BJ (cell line): ENCODE data around the gene STK16. TPM values are rescaled to one million over a fixed set of nuclear protein-coding genes. Genes with fewer than 3 reads are reported as not detected.
"Not testable (repeated sequence)": the region's sequence is repeated elsewhere in the genome, so short reads cannot be mapped to it uniquely, and the experiment has no call there.

Experiments
- CTCF ChIA-PET: fragments of 350-600 bp; formaldehyde crosslinking; extraction: SDS; loops from one replicate; lab custom pipeline; 2021; ENCODE audit warnings: antibody characterized with exemption, inconsistent platforms; lab: Yijun Ruan, JAX
- POLR2A ChIA-PET: fragments of 300-600 bp; sonication (Branson Sonifier 250); formaldehyde crosslinking; extraction: SDS; loops from one replicate; lab custom pipeline; 2021; ENCODE audit warnings: antibody characterized with exemption; lab: Charles Lee
- DNase-seq: peaks from one replicate; pipeline ENCODE4 v3.0.0-alpha.2; 2011; ENCODE audit warnings: low read depth
- H3K27me3 ChIP-seq: 2 replicates; pipeline ENCODE4 v1.6.0; 2011; ENCODE audit warnings: low read length; ENCODE audit not compliant: control insufficient read depth, insufficient read depth
- H3K36me3 ChIP-seq: 2 replicates; pipeline ENCODE4 v1.5.1; 2011; ENCODE audit warnings: low read length; ENCODE audit not compliant: control insufficient read depth, insufficient read depth
- H3K4me3 ChIP-seq: 2 replicates; pipeline ENCODE4 v1.5.1; 2011; ENCODE audit warnings: low read depth, mild to moderate bottlenecking, control low read depth, low read length
- polyA minus RNA-seq: library from RNA; depleted of rRNA, polyadenylated mRNA; stranded (reverse); fragments of >200 nt; gene quantifications from 2 replicates; pipeline ENCODE4 v1.2.3, GENCODE V29; 2011; rRNA and poly(A)+ RNA removed
- polyA plus RNA-seq: library from polyadenylated mRNA; depleted of rRNA; stranded (reverse); fragments of >200 nt; gene quantifications from 2 replicates; pipeline ENCODE4 v1.2.3, GENCODE V29; 2011; rRNA removed
- TF ChIP-seq, protein P1 (sequence below): IDR thresholded peaks from 2 replicates; pipeline ENCODE4 v1.5.1; 2011; ENCODE audit warnings: low read depth, mild to moderate bottlenecking, control low read depth, inconsistent platforms, low read length, moderate library complexity; ENCODE audit not compliant: insufficient read depth

Gene STK16, protein sequence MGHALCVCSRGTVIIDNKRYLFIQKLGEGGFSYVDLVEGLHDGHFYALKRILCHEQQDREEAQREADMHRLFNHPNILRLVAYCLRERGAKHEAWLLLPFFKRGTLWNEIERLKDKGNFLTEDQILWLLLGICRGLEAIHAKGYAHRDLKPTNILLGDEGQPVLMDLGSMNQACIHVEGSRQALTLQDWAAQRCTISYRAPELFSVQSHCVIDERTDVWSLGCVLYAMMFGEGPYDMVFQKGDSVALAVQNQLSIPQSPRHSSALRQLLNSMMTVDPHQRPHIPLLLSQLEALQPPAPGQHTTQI
- 41.6 and 64.2 TPM in 2 replicates for polyA plus RNA-seq
- polyA minus RNA-seq, result 28.6 and 49.6 TPM in 2 replicates

DNA sequence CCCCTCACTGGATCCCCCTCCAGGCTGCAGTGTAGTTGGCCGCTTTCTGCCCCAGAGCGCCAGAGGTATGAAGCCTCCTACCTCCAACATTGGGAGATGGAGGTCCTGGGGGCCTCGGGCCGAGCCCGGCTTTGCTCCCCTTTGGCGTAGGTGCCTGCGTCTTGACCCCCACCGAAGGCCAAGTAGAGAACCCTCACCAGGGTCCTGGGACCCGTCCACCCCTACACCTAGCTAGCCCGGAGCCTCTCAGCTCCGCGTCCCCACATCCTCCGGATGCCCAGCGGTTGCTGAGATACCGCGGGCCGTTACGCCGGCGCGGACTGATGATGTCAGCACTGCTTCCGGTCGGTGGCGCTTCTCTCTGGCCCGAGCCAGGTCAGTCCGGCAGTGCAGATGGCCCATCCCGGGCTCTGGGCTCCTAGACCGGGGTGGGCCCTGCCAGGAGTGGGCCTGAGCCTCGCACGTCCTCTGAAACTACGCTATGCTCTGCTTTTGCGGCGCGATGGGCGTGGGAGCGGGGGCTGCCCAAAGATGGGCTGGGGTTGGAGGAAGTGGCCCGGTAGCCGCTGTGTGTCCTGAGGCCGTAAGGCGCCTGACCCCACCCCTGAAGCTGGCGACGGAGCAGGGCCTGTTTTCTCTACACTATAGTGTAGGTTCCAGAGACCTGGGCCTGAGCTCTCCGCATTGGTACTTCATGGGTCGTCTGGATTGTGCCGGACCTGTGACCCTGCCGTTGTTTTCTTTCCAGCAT is at the start of gene STK16, which contains the start of gene GLB1L:
Gene STK16 (plus strand): TSS at position 332 of the 751 bp plus-strand sequence. CDS start 521 bp downstream, outside the sequence.
Gene GLB1L (minus strand): TSS at position 297 of the 751 bp plus-strand sequence. CDS start 1,871 bp downstream, outside the sequence.
- TF ChIP-seq, protein P1, sequence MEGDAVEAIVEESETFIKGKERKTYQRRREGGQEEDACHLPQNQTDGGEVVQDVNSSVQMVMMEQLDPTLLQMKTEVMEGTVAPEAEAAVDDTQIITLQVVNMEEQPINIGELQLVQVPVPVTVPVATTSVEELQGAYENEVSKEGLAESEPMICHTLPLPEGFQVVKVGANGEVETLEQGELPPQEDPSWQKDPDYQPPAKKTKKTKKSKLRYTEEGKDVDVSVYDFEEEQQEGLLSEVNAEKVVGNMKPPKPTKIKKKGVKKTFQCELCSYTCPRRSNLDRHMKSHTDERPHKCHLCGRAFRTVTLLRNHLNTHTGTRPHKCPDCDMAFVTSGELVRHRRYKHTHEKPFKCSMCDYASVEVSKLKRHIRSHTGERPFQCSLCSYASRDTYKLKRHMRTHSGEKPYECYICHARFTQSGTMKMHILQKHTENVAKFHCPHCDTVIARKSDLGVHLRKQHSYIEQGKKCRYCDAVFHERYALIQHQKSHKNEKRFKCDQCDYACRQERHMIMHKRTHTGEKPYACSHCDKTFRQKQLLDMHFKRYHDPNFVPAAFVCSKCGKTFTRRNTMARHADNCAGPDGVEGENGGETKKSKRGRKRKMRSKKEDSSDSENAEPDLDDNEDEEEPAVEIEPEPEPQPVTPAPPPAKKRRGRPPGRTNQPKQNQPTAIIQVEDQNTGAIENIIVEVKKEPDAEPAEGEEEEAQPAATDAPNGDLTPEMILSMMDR, result no peak
- Histone ChIP-seq H3K36me3 (peaks cover 10% of the 10 kb centered on the region), H3K4me3 (peak within 1 kb of the TSS; percentile 90), H3K27me3 (no peaks in the 10 kb centered on the region)
- POLR2A ChIA-PET, result interaction anchor here (0.6 to 1.1 kb wide), 4 partner anchors 15 to 1392 kb away, joined by 3 to 5 read pairs (median 3); partner anchors contain the start of genes ANKZF1 and ATG9A
- CTCF ChIA-PET, result interaction anchor here (0.7 to 3.7 kb wide), 12 partner anchors 8 to 74 kb away, joined by 3 to 22 read pairs (median 4); partner anchors contain the start of genes ANKZF1, ATG9A, DNAJB2 and TUBA4A
- DNase-seq, result no peak

DNA sequence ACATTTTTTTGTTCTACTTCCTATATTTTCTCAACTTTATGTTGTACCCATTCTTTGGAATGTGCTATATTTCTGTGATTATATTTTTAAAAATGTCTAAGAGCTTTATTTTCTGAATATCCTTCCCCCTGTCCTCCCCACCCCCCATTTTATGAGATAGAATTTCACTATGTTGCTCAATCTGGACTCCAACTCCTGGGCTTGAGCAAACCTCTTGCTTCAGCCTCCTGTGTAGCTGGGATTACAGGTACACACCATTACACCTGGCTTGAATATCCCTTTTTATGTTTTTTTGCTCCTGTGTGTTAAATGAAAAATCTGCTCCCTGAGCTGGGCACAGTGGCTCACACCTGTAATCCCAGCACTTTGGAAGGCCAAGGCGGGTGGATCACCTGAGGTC is 47.9 kb upstream of the STK16 start:
- POLR2A ChIA-PET, result no interaction called here
- H3K36me3 ChIP-seq, result no peaks in the 10 kb centered on the region
- CTCF ChIA-PET, result interaction anchor here (0.9 to 2.1 kb wide), 3 partner anchors 9 to 26 kb away, joined by 4 to 7 read pairs (median 4); partner anchors contain the start of gene ZFAND2B
- no peak for DNase-seq
- H3K27me3 ChIP-seq, result no peaks in the 10 kb centered on the region
- H3K4me3 ChIP-seq, result no peak overlapping the region
- TF ChIP-seq, protein P1, result no peak

DNA sequence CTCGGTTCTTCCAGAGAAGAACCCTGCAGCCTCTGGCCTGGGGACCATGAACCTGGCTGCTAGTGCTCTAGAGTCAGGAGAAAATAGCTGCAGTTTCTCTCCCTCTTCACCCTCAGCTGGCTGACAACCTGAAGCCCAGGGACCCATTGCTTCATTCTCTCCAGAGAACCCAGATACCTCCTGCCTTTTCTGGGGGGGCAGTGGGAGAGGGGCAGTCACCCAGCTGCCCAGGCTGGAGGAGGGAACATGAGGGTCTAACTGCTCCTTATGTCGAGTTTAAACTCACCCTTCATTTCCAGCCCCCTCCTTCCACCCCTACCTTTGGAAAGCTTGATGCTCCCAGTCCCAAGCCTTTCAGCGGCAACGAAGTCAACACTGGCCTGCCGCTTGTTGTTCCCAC is 46.3 kb upstream of the STK16 start:
- CTCF ChIA-PET, result interaction anchor here (1.0 to 1.9 kb wide), 5 partner anchors 14 to 96 kb away, joined by 3 to 7 read pairs (median 4); no protein-coding TSS in a partner anchor
- TF ChIP-seq, protein P1, result no peak
- no peaks in the 10 kb centered on the region for H3K36me3 ChIP-seq
- no peak for DNase-seq
- no peak overlapping the region for H3K4me3 ChIP-seq
- POLR2A ChIA-PET, result no interaction called here
- no peaks in the 10 kb centered on the region for H3K27me3 ChIP-seq

DNA sequence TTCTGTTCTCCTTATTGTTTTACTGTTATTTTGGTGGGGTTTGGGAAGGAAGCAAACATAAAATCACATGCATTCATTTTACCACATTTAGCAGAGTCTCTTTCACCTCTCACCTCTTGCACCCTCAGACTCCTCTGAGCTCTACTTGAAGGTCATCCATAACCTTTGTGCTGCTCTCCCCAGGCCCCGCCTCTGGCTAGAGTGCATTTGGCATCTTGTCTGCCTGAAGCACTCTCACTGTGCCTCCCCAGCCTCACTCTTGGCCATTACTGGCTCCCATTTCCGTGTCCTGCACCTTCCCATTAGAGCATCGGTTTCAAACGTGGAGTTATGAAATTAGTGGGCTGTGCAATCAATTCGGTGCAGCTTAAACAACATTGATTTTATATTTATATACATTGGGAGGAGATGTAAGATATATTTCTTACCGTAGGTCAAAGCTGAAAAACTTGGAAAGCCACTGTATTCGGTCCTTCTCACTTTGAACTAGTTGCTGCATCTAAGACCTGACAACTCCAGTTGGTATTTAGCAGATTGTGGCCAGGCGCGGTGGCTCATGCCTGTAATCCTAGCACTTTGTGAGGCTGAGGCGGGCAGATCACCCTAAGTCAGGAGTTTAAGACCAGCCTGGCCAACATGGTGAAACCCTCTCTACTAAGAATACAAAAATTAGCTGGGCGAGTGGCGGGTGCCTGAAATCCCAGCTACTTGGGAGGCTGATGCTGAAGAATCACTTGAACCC is 45.6 kb upstream of the STK16 start:
- ChIA-PET POLR2A (no interaction called here), CTCF (interaction anchor here (1.0 to 1.9 kb wide), 3 partner anchors 29 to 95 kb away, joined by 3 to 7 read pairs (median 5); no protein-coding TSS in a partner anchor)
- Histone ChIP-seq H3K27me3 (no peaks in the 10 kb centered on the region), H3K36me3 (no peaks in the 10 kb centered on the region), H3K4me3 (no peak overlapping the region)
- DNase-seq, result no peak
- TF ChIP-seq, protein P1, result no peak

DNA sequence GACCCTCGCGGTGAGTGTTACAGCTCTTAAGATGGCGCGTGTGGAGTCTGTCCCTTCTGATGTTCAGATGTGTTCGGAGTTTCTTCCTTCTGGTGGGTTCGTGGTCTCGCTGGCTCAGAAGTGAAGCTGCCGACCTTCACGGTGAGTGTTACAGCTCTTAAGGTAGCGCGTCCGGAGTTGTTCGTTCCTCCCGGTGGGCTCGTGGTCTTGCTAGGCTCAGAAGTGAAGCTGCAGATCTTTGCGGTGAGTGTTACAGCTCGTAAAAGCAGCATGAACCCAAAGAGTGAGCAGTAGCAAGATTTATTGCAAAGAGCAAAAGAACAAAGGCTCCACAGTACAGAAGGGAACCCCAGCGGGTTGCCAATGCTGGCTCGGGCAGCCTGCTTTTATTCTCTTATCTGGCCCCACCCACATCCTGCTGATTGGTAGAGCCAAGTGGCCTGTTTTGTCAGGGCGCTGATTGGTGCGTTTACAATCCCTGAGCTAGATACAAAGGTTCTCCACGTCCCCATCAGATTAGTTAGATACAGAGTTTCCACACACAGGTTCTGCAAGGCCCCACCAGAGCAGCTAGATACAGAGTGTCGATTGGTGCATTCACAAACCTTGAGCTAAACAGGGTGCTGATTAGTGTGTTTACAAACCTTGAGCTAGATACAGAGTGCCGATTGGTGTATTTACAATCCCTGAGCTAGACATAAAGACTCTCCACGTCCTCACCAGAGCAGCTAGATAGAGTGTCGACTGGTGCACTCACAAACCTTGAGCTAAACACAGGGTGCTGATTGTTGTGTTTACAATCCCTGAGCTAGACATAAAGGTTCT is 44.6 kb upstream of the STK16 start:
- H3K27me3 ChIP-seq, POLR2A ChIA-PET, H3K4me3 ChIP-seq, H3K36me3 ChIP-seq, DNase-seq: not testable (repeated sequence)
- CTCF ChIA-PET, result interaction anchor here (0.7 to 1.9 kb wide), 2 partner anchors 29 to 94 kb away, joined by 3 to 7 read pairs; no protein-coding TSS in a partner anchor

DNA sequence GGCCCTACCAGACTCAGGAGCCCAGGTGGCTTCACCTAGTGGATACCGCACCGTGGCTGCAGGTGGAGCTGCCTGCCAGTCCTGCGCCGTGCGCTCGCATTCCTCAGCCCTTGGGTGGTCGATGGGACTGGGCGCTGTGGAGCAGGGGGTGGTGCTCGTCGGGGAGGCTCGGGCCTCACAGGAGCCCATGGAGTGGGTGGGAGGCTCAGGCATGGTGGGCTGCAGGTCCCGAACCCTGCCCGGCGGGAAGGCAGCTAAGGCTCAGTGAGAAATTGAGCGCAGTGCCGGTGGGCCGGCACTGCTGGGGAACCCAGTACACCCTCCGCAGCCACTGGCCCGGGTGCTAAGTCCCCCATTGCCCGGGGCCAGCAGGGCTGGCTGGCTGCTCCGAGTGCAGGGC is 43.9 kb upstream of the STK16 start:
- DNase-seq, H3K36me3 ChIP-seq, H3K4me3 ChIP-seq, H3K27me3 ChIP-seq, POLR2A ChIA-PET, CTCF ChIA-PET: not testable (repeated sequence)
